Endodermal cell (in vitro differentiated cells): ENCODE results near the gene TSC1. TPM values are rescaled to one million over a fixed set of nuclear protein-coding genes. Genes with fewer than 3 reads are reported as not detected.

Source experiments
- DNase-seq: peaks from one replicate; pipeline ENCODE4 v3.0.0-alpha.2; 2017
- H3K27ac ChIP-seq: 2 replicates; pipeline ENCODE4 v1.5.1; 2013; ENCODE audit warnings: mild to moderate bottlenecking, low read depth, low read length, moderate library complexity
- H3K27me3 ChIP-seq: 2 replicates; pipeline ENCODE4 v1.6.1; 2013; ENCODE audit warnings: mild to moderate bottlenecking, low read length, moderate library complexity; ENCODE audit not compliant: insufficient read depth, control insufficient read depth, poor library complexity, severe bottlenecking
- H3K36me3 ChIP-seq: 2 replicates; pipeline ENCODE4 v1.7.0; 2013; ENCODE audit warnings: mild to moderate bottlenecking, low read length, moderate library complexity; ENCODE audit not compliant: control insufficient read depth, insufficient read depth
- H3K4me1 ChIP-seq: one replicate; pipeline ENCODE4 v1.7.0; 2013; ENCODE audit warnings: low read length; ENCODE audit not compliant: control insufficient read depth, insufficient read depth
- H3K4me3 ChIP-seq: 2 replicates; pipeline ENCODE4 v1.5.1; 2013; ENCODE audit warnings: mild to moderate bottlenecking, low read length, moderate library complexity
- H3K9ac ChIP-seq: 2 replicates; pipeline ENCODE4 v1.6.1; 2013; ENCODE audit warnings: mild to moderate bottlenecking, low read length, moderate library complexity; ENCODE audit not compliant: poor library complexity, severe bottlenecking; ENCODE audit errors: extremely low read depth
- H3K9me3 ChIP-seq: 2 replicates; pipeline ENCODE4 v1.6.1; 2013; ENCODE audit warnings: mild to moderate bottlenecking, low read length, moderate library complexity; ENCODE audit not compliant: control insufficient read depth
- H3K27ac Mint-ChIP-seq: 2 replicates; pipeline ENCODE4 v1.8.0; 2020; ENCODE audit warnings: mixed read lengths
- H3K27me3 Mint-ChIP-seq: 2 replicates; pipeline ENCODE4 v1.8.0; 2021; ENCODE audit warnings: mild to moderate bottlenecking, mixed read lengths; ENCODE audit not compliant: insufficient read depth
- H3K36me3 Mint-ChIP-seq: 2 replicates; pipeline ENCODE4 v1.8.0; 2020; ENCODE audit warnings: low read depth, mixed read lengths
- H3K4me1 Mint-ChIP-seq: 2 replicates; pipeline ENCODE4 v1.8.0; 2020; ENCODE audit warnings: mixed read lengths
- H3K4me3 Mint-ChIP-seq: 2 replicates; pipeline ENCODE4 v1.8.0; 2020; ENCODE audit warnings: mild to moderate bottlenecking, moderate library complexity, mixed read lengths
- H3K9me3 Mint-ChIP-seq: 2 replicates; pipeline ENCODE4 v1.8.0; 2020; ENCODE audit warnings: mild to moderate bottlenecking, mixed read lengths
- CTCF ChIP-seq: fragments of 200-600 bp; sonication (generic); conservative IDR thresholded peaks from 2 replicates; pipeline ENCODE4 v1.5.0; 2021; ENCODE audit warnings: antibody characterized with exemption, mild to moderate bottlenecking
- WGBS, 2 experiments: methylation state at CpG; one replicate each; pipeline versions ENCODE4 v1.1.5 to v1.1.7; 2013; ENCODE audit warnings: missing lambda C conversion rate in 2 of 2, mixed read lengths in 1 of 2; ENCODE audit not compliant: insufficient coverage in 1 of 2, insufficient read length in 1 of 2; 5-methylcytosine and 5-hydroxymethylcytosine counted together
- total RNA-seq, 2 donors: library from RNA; stranded (reverse); fragmentation: NEBNext Ultra II Directional in 1 of 2; extraction: Animal tissue kit (Norgen Biotek cat#: 25700) in 1 of 2; gene quantifications; 2 replicates in 1 of 2; 3 replicates in 1 of 2; pipeline ENCODE4 v1.2.1, GENCODE V29; 2021

TSC1 gene
- total RNA-seq, 2 donors from 2014 or later: 67.8 to 72.9 TPM

DNA sequence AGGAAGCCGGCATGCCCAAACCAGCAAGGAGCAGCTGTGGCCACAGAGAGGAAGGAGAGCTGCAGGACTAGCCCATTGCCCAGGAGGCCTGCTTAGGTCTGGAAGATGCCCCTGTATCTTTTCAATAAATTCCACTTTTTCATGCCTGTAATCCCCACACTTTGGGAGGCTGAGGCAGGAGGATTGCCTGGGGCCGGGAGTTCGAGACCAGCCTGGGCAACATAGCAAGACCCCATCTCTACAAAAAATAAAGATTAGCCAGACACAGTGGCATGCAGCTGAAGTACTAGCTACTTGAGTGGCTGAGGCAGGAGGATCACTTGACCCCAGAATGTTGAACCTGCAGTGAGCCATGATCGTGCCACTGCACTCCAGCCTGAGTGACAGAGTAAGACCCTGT, 5.3 kb upstream of the TSC1 start:
- Histone ChIP-seq H3K9ac (no peak overlapping the region), H3K4me1 (no peaks in the 10 kb centered on the region), H3K9me3 (no peaks in the 10 kb centered on the region), H3K36me3 (no peaks in the 10 kb centered on the region), H3K27ac (no peak overlapping the region), H3K4me3 (no peak overlapping the region), H3K27me3 (no peaks in the 10 kb centered on the region)
- Mint-ChIP-seq H3K9me3 (no peaks in the 10 kb centered on the region), H3K4me3 (no peak overlapping the region), H3K27me3 (no peaks in the 10 kb centered on the region), H3K27ac (no peak overlapping the region), H3K4me1 (peaks cover 21% of the 10 kb centered on the region), H3K36me3 (no peaks in the 10 kb centered on the region)
- 94 to 96% methylated on average over 2 to 4 of the region's 4 CpGs for WGBS, 2 experiments
- no peak for DNase-seq
- no peak for TF ChIP-seq CTCF

DNA sequence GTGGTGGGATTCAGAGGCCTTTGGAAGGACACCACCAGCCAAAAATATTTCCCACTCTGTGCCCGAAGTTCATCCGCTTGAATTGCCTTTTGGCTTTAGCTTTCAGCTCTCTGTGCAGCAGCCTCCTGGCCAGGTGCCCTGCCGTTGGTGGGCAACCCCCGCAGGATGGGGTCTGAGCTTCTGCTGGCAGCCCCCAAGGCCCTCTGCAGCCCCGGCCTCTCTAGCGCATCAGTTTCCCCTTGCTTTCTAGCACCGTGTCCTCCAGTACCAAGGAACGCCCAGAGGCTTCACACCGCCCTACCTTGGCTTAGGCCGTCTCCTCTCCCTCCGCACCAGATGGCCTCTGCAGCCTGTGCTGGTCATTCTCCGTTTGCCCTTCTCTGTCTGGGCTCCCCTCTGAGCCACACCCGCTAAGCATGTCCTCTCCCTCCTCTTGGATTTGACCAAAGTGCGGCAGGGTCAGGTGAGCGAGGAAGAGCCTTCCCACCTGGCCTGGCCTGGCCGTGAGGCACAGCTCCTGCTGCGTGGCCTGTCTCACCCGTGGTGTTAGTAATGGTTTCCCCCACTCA, 4.2 kb upstream of the TSC1 start:
- H3K4me3 ChIP-seq: no peak overlapping the region
- H3K27me3 ChIP-seq: no peaks in the 10 kb centered on the region
- H3K9me3 ChIP-seq: no peaks in the 10 kb centered on the region
- WGBS, 2 experiments: 90 to 92% methylated on average over 10 to 18 of the region's 18 CpGs
- Mint-ChIP-seq H3K4me3 (no peak overlapping the region), H3K4me1 (peaks cover 25% of the 10 kb centered on the region), H3K9me3 (no peaks in the 10 kb centered on the region), H3K27me3 (no peaks in the 10 kb centered on the region), H3K27ac (peak overlapping the region; percentile 18), H3K36me3 (no peaks in the 10 kb centered on the region)
- H3K9ac ChIP-seq: no peak overlapping the region
- TF ChIP-seq CTCF: no peak
- no peaks in the 10 kb centered on the region for H3K36me3 ChIP-seq
- H3K27ac ChIP-seq: no peak overlapping the region
- H3K4me1 ChIP-seq: no peaks in the 10 kb centered on the region
- peak; percentile 61 for DNase-seq

GRCh38 chr9:132947756-132948155, 3.3 kb upstream of the TSC1 start:
- no peaks in the 10 kb centered on the region for H3K36me3 ChIP-seq
- H3K36me3 Mint-ChIP-seq: no peaks in the 10 kb centered on the region
- no peak overlapping the region for H3K4me3 ChIP-seq
- 94 to 95% methylated on average over 8 of the region's 8 CpGs for WGBS, 2 experiments
- no peaks in the 10 kb centered on the region for H3K27me3 Mint-ChIP-seq
- H3K4me3 Mint-ChIP-seq: no peak overlapping the region
- no peak for DNase-seq
- peaks cover 32% of the 10 kb centered on the region for H3K4me1 Mint-ChIP-seq
- no peak for TF ChIP-seq CTCF
- H3K27me3 ChIP-seq: no peaks in the 10 kb centered on the region
- H3K9me3 ChIP-seq: no peaks in the 10 kb centered on the region
- H3K9ac ChIP-seq: no peak overlapping the region
- H3K9me3 Mint-ChIP-seq: no peaks in the 10 kb centered on the region
- H3K27ac Mint-ChIP-seq: no peak overlapping the region
- no peak overlapping the region for H3K27ac ChIP-seq
- H3K4me1 ChIP-seq: no peaks in the 10 kb centered on the region
